GM23338 (cell line): ENCODE measurements around the gene RRAS2.

ENCODE experiments used
- CTCF ChIP-seq, 2 experiments: fragments of 200-600 bp in 1 of 2; sonication (generic) in 1 of 2; conservative IDR thresholded peaks; 2 replicates each; pipeline versions ENCODE4 v1.5.1 to v1.6.1; 2016 to 2017; ENCODE audit warnings: antibody characterized with exemption in 2 of 2, low read depth in 2 of 2, mild to moderate bottlenecking in 2 of 2, moderate library complexity in 1 of 2
- ETS1 ChIP-seq: IDR thresholded peaks from 2 replicates; pipeline ENCODE4 v1.6.1; 2016; ENCODE audit warnings: antibody characterized with exemption
- EZH2 ChIP-seq: fragments of 200-600 bp; sonication (generic); IDR thresholded peaks from one replicate; pipeline ENCODE4 v1.8.0; 2017; ENCODE audit warnings: antibody characterized with exemption, mild to moderate bottlenecking, low read depth; ENCODE audit not compliant: unreplicated experiment
- POLR2AphosphoS5 ChIP-seq: IDR thresholded peaks from 2 replicates; pipeline ENCODE4 v1.6.1; 2016; ENCODE audit warnings: antibody characterized with exemption, low read depth
- REST ChIP-seq: IDR thresholded peaks from one replicate; pipeline ENCODE4 v1.6.1; 2018; ENCODE audit warnings: antibody characterized with exemption; ENCODE audit not compliant: unreplicated experiment

- TF ChIP-seq POLR2AphosphoS5 (no peak), REST (no peak), CTCF (conservative IDR thresholded peaks at IDR 0.05; ENCODE audit: low read depth in 2 of 2) (no peak), EZH2 (no peak), ETS1 (no peak)
Measured at GRCh38 chr11:14237444-14237961, 121.5 kb downstream of the RRAS2 start.
